Measurements from ENCODE around the gene RAPGEF2. TPM values are rescaled to one million over a fixed set of nuclear protein-coding genes. Genes with fewer than 3 reads are reported as not detected.

The RAPGEF2 gene
- total RNA-seq, 2 donors from 2014 or later = 22.8 to 40.0 TPM

GRCh38 chr4:159195361-159195769, 92.5 kb downstream of the RAPGEF2 start:
- no peak for TF ChIP-seq CTCF (IDR thresholded peaks at IDR 0.05)
- H3K9me3 ChIP-seq = no peaks in the 10 kb centered on the region
- no peak overlapping the region for H3K27ac ChIP-seq
- no peaks in the 10 kb centered on the region for H3K4me1 ChIP-seq
- H3K36me3 ChIP-seq = no peaks in the 10 kb centered on the region
- intact Hi-C loops (cut with DNase I) = no loop called here
- no peak overlapping the region for H3K9ac ChIP-seq (ENCODE audit: low read depth in 2 of 2, low read length in 2 of 2)
- no peak overlapping the region for H3K4me3 ChIP-seq
- DNase-seq = no peak
- H3K27me3 ChIP-seq = no peaks in the 10 kb centered on the region

GRCh38 chr4:159197260-159197884, 94.5 kb downstream of the RAPGEF2 start:
- intact Hi-C loops (cut with DNase I) = no loop called here
- DNase-seq = no peak
- no peak overlapping the region for H3K27ac ChIP-seq
- no peaks in the 10 kb centered on the region for H3K9me3 ChIP-seq
- H3K4me3 ChIP-seq = no peak overlapping the region
- H3K9ac ChIP-seq (ENCODE audit: low read depth in 2 of 2, low read length in 2 of 2) = no peak overlapping the region
- no peak for TF ChIP-seq CTCF (IDR thresholded peaks at IDR 0.05)
- H3K36me3 ChIP-seq = no peaks in the 10 kb centered on the region
- H3K27me3 ChIP-seq = no peaks in the 10 kb centered on the region
- H3K4me1 ChIP-seq = no peaks in the 10 kb centered on the region

- Histone ChIP-seq H3K4me1 (no peaks in the 10 kb centered on the region), H3K9ac (ENCODE audit: low read depth in 2 of 2, low read length in 2 of 2) (no peak overlapping the region), H3K36me3 (no peaks in the 10 kb centered on the region), H3K4me3 (no peak overlapping the region), H3K9me3 (no peaks in the 10 kb centered on the region), H3K27ac (no peak overlapping the region), H3K27me3 (no peaks in the 10 kb centered on the region)
- no peak for TF ChIP-seq CTCF (IDR thresholded peaks at IDR 0.05)
- no peak for DNase-seq
- intact Hi-C loops (cut with DNase I) = no loop called here
Observed at GRCh38 chr4:159197885-159198269, 95.0 kb downstream of the RAPGEF2 start.

GRCh38 chr4:159199826-159200225, 96.9 kb downstream of the RAPGEF2 start:
- Histone ChIP-seq H3K36me3 (no peaks in the 10 kb centered on the region), H3K9me3 (no peaks in the 10 kb centered on the region), H3K4me1 (no peaks in the 10 kb centered on the region), H3K27ac (no peak overlapping the region), H3K4me3 (no peak overlapping the region), H3K9ac (ENCODE audit: low read depth in 2 of 2, low read length in 2 of 2) (no peak overlapping the region), H3K27me3 (no peaks in the 10 kb centered on the region)
- no peak for TF ChIP-seq CTCF (IDR thresholded peaks at IDR 0.05)
- intact Hi-C loops (cut with DNase I) = loop anchor here (5.0 to 10.0 kb wide), 3 partner anchors 245 to 475 kb away; partner anchors contain the start of gene PPID
- DNase-seq = no peak

- Histone ChIP-seq H3K4me1 (no peaks in the 10 kb centered on the region), H3K9me3 (no peaks in the 10 kb centered on the region), H3K36me3 (no peaks in the 10 kb centered on the region), H3K4me3 (no peak overlapping the region), H3K27ac (no peak overlapping the region), H3K9ac (ENCODE audit: low read depth in 2 of 2, low read length in 2 of 2) (no peak overlapping the region), H3K27me3 (no peaks in the 10 kb centered on the region)
- intact Hi-C loops (cut with DNase I) = loop anchor here (5.0 to 10.0 kb wide), 3 partner anchors 244 to 476 kb away; partner anchors contain the start of gene PPID
- no peak for TF ChIP-seq CTCF (IDR thresholded peaks at IDR 0.05)
- DNase-seq = no peak
Observed at GRCh38 chr4:159201168-159201567, 98.3 kb downstream of the RAPGEF2 start.

All from colonic mucosa (tissue), 4 donors.